GM19193 (cell line): ENCODE data around the gene ARSK.
A peak's percentile ranks its signal among the peaks of the same experiment; 100 is the strongest.

Experiments
- POLR2A ChIP-seq: IDR thresholded peaks from 4 replicates; pipeline ENCODE4 v1.6.1; 2011; ENCODE audit not compliant: insufficient read depth, insufficient read length; ENCODE audit errors: extremely low read depth

ARSK gene

GRCh38 chr5:95600557-95600956, 45.7 kb downstream of the ARSK start:
- no peak for TF ChIP-seq POLR2A

- no peak for TF ChIP-seq POLR2A
Measured at GRCh38 chr5:95605786-95606185, 50.9 kb downstream of the ARSK start.

DNA sequence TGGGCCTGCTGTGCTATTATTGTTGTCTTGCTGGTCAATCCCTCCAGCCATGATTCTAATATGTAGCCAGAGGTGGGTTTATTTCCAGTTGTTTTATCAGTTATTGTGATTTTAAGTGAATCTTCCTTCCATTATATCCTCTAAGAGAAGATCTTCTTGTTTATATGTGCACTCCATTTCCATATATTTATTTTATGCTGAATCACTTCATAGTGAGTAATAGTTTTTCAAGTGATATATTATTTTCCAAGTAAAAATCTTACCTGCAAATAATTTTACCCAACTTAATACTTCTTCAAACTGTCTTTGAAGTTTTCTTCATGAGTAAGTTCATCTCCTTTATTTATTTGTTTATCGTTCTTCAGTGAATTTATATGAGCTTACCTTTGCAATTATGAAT, 51.5 kb downstream of the ARSK start:
- TF ChIP-seq POLR2A: no peak

DNA sequence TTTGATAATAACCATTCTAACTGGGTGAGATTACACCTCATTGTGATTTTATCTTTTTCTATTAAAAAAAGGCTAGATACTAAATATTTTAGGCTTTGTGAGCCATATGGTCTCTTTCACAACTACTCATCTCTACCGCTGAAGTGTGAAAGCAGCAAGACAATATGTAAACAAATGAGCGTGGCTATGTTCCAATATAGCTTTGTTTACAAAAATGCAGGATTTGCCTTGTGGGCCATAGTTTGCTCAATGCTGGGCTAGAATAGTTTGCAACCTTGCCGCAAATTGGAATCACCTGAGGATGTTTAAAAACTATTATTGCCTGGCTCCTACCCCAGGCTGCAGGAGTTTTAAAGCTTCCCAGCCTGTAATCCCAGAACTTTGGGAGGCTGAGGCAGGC, 54.8 kb downstream of the ARSK start:
- TF ChIP-seq POLR2A: no peak

DNA sequence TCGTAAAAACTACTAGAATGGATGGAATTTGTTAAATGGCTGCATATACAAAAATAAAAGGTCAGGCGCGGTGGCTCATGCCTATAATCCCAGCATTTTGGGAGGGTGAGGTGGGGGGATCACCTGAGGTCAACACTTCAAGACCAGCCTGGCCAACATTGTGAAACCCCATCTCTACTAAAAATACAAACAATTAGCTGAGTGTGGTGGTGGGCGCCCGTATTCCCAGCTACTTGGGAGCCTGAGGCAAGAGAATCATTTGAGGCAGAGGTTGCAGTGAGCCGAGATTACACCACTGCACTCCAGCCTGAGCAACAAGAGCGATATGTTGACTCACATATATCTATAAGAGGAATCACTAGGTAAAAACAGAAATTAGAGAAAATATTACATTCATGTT, 55.6 kb downstream of the ARSK start:
- TF ChIP-seq POLR2A: no peak

DNA sequence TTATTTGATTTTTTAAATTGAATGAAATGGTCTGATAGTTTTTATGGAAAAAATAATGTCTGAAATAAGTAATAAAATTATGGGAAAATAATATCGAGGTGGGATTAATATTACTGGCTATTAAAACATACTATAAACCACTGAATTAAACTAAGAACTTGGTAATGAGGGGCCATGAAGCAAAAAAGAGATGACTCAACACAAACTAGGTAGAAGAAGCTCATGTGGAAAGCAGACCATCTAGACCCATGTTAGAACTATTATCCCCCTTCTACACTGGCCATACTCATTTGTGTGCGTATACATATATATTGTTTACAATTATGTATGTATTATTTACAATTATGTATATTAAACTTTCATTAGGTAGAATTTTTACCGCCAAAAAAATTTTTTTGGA, 56.5 kb downstream of the ARSK start:
- TF ChIP-seq POLR2A: no peak

DNA sequence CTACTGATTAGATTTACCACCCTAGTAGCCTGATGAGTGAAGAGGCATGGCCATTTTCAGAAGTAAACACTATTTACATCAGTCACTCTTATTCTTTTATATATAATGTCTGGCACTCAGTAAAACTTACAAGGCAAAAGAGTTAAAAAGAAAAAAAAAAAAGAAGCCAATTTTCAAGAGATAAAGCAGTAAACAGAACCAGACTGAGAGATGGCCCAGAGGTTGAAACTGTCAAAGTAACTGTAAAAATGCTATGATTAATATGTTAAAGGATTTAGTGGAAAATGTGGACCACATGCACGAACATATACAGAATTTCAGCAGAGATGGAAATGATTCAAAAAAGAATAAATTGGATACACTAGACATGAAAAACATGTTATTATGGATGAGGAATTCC, 58.6 kb downstream of the ARSK start:
- TF ChIP-seq POLR2A: no peak

GRCh38 chr5:95615164-95615467, 60.2 kb downstream of the ARSK start:
- TF ChIP-seq POLR2A: no peak

GRCh38 chr5:95617057-95617456, 62.2 kb downstream of the ARSK start:
- TF ChIP-seq POLR2A: no peak

GRCh38 chr5:95619096-95619495, 64.2 kb downstream of the ARSK start:
- no peak for TF ChIP-seq POLR2A

GRCh38 chr5:95619514-95620029, 64.7 kb downstream of the ARSK start:
- no peak for TF ChIP-seq POLR2A

GRCh38 chr5:95620030-95620869, 65.3 kb downstream of the ARSK start, which contains the start of gene GPR150:
Gene GPR150, plus strand, starts transcription at chr5:95620087. Its CDS starts 189 bp downstream, at chr5:95620276.
- TF ChIP-seq POLR2A: peak; percentile 41

- no peak for TF ChIP-seq POLR2A
Measured at GRCh38 chr5:95620870-95621838, 66.3 kb downstream of the ARSK start.

GRCh38 chr5:95621839-95622629, 67.1 kb downstream of the ARSK start:
- TF ChIP-seq POLR2A: no peak

DNA sequence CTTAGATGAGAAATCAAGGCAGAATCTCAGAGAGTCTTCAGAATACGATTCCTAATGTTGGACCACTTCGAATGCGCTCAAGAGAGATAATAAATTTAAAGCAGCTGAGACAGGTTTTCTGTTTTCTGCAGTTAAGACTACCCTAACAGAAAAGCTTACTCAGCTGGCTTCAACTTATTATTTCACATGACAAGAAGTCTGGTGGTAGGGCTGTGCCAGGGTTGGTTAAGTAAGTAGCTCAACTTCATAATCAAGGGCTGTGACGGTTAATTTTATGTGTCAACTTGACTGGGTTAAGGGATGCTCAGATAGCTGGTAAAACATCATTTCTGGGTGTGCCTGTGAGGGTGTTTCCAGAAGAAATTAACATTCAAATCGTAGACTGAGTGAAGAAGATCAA, 68.8 kb downstream of the ARSK start:
- TF ChIP-seq POLR2A: no peak
